NCI-H82 treated with DMSO at 0.1 percent for 48 hours (cell line): ENCODE measurements around the gene SFMBT2.

ENCODE experiments used
- DNase-seq: peaks from one replicate; lab custom pipeline; 2025; ENCODE audit not compliant: unreplicated experiment; lab: John Stamatoyannopoulos, UW

The SFMBT2 gene

DNA sequence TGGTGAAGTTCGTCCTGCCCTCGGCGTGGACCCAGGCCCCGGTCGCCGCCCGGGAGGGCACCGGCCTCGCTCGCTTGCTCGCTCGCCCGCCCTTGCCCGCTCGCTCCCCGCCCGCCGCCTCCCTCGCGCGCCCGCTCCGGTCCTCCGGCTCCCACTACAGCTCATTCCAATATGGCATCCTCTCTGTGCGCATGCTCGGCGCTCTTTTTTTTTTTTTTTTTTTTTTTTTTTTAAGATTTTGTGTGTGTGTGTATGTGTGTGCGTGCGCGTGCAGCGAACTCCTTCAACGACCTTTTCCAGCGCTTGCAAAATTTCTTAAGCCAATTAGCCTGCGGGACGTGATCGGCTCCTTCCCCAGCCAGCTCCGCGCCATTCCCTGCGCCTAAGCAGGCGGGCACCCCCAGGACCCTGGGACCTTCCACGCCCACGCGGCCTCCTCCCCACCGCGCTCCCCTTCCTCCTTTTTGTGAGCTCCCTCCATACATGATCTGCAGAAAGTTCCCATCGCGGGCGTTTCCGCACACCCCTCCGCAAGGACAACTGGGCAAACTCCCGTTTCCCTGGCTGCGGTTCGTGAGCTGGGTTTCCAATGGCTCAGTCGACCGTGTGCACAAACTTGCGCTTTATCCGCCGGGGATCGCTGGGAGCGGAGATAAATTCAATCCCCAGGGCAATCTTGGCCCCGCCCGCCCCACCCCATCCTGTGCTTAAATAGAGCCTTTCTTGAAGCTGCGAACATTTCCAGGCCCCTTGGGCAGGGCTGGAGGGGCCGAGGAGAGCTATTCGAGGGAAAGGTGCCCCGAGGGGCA lies at the start of gene SFMBT2:
Gene SFMBT2, minus strand, starts transcription at position 173 of the 809 bp plus-strand sequence. CDS start 29,136 bp downstream, outside the sequence.
- DNase-seq = no peak

DNA sequence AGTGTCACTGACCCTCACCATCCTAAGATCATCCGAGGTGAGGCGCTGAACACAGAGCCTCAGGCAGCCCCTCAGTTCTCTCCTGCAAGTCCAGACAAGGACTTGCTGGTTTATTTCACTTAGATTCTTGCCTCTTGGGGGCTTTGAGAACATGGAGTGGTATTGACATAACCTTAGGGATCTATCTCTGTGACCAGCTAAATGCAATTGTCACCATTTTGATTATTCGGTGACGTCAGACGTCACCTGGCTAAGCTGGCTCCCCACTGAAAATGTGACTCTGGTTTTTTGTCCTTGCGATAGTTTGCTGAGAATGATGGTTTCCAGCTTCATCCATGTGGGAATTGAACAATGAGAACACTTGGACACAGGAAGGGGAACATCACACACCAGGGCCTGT lies 49.2 kb upstream of the SFMBT2 start:
- no peak for DNase-seq

DNA sequence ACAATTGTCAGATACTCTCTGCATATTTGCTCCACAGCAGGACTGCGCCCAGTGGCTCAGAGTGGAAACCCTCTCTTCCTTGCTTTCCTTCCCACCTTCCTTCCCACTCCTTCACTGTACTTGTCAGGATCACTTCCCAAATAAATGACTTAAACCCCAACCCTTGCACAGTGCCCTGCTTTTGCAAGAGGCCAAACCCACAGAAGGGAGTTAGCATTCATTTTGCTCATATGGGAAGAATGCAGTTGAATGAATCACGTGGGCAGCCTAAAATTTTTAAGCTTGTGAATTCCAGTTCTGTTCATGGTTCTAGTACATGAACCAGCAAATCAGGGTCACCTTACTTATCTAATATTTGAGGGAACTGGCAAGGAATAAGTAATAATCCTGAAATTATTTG lies 47.7 kb upstream of the SFMBT2 start:
- no peak for DNase-seq

DNA sequence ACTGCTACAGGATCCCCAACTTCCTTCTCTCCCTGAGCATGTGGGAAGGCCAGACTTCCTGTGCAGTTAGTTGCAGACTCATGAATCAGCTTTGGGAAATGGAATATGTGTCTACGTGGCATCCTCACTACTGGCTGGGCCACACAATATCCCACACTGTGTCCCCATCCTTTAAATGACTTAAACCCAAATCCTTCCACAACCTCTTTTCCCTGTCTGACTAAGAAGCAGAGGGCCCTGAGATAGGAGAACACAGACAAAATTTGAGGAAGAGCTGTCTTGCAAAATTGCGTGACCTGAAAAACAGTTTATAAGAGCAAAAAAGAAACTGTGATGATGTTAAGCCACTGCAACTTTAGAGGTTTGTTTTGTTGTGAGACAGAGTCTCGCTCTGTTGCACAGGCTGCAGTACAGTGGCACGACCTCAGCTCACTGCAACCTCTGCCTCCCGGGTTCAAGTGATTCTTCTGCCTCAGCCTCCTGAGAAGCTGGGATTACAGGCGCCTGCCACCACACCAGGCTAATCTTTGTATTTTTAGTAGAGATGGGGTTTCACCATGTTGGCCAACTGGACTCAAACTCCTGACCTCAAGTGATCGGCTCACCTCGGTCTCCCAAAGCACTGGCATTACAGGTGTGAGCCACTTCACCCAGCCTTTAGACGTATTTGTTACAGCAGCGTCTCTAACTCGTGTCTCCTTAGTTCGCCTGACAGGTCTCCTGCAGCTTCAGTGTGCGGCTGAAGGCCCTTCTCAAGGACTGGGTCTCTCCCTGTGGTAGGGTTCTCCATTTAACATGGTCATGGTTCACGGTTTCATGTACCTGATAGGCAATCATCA lies 46.9 kb upstream of the SFMBT2 start:
- DNase-seq = no peak

- no peak for DNase-seq
These were observed 38.3 kb upstream of the SFMBT2 start for GRCh38 chr10:7449063-7449695.

GRCh38 chr10:7445474-7446185 lies 34.8 kb upstream of the SFMBT2 start:
- DNase-seq = no peak

DNA sequence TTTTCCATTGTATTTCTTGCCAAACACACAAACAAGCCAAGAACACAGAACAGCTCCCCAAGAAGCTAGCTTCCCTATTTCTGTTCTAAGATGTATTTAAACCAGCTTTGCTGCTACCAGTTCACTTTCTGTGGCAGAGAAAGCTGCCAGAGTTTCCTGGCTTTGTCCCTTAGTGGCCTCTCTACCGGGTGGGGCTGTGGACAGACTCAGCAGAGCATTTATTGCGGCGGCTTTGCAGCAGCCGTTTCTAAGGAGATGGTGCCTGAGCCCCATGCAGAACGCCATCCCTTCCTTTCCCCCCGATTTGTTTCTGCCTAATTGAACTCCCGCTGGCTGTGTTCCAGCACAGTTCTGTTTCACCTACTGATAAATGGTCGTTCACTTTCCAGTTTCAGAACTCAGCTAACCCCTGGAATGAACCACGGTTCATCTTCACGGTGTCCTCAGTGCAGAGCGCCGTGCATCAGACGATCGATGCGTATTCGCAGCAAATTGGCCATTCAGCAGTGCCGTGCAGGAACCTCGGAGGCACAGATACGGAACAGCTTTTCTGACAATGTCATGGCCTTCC lies 33.8 kb upstream of the SFMBT2 start:
- no peak for DNase-seq

DNA sequence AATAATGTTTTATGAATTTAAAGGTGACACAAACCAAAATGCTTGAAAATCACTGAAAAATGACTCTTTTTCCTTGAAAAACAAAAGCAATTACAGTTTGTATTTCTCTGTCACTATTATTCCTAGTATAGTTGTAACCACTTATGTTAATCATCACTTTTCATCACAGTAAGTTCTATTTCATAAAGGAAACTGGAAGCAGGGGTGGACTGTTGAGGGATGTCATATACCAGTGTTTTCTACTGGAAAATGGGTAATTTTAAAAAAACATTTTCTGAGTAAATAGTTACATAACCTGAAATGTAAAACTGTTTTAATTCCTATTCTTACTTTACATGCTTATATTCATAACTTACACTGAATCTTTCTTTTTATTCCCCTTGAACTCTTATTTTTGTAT lies 32.2 kb upstream of the SFMBT2 start:
- DNase-seq = no peak

DNA sequence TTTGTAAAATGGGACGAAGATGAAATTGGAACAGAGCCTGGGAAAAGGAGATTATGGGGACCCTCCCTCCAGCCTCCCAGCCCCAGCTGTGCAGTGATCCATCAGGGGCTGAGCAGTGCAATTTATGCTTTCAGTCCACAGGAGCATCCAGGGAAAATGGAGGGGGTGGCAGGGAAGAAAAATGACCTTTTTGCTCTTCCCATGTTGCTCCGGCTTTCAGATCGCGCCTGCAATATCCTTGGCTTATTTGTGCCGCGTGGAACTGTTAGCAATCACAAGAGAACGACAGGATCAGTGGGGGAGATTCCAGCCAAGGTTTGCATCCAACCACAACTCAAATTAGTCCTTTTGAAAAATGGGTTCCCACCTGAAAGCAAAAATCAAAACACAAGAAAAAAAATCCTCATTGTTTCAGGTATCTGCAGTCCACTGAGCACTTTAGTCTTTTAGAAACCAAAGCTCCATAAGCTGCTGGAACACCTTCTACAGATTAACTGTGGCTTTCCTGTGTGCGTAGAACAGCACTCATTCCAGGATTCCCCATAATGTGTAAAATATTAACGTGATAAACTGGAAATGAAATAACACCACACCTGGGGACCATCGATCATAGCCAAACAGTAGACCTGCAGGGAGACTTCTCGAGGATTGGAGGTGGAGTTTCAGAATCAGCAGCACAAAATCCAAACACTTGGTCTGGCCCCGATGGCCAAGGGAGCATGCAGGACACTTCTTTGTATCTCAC lies 30.7 kb upstream of the SFMBT2 start:
- no peak for DNase-seq

DNA sequence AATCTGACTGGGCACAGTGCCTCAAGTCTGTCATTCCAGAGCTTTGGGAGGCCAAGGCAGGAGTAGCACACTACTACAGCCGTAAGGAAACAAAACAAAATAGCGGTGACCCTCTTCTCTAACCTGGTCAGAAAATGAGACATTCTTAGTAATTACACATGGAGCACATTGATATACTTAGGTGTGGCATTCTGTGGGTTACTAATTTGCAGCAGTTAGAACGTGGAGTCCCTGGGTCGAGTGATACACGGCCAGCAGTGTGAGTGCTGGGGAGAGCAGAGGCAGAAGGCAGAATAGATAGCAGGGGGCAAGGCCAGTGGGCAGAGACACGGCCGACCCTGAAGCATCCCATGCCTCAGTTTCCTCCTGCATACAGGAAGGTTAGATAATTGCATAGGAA lies 28.9 kb upstream of the SFMBT2 start:
- DNase-seq = no peak

GRCh38 chr10:7438196-7438986 lies 27.6 kb upstream of the SFMBT2 start:
- no peak for DNase-seq

DNA sequence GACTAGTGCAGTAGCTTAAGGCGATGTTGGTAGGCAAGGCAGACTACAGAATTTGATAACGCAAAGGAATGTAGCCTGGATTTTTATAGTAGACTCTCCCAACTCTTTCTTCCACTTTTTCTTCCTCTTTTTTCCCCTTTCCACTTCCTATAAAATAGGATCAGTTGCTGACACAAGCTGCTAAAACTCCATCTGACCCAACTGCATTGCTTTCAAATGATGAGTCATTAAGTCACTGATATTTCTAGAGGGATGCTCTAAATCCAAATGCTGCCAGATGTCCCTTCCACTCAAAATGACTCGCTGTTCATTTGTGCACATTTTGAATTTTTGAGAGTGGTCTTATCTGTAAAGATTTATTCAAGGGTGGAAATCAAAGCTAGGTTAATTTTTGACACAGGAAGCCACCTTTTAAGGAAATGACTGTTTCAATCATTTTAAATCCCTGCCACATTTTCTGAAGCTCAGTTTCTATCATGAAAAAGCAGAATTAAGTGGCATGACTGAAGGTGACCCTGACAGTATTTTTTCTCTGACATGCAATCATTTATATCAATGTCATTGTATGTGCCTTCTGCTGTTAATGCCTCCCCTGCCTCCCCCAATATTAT lies 25.8 kb upstream of the SFMBT2 start:
- no peak for DNase-seq

- no peak for DNase-seq
These were observed 24.8 kb upstream of the SFMBT2 start for GRCh38 chr10:7435674-7436073.

DNA sequence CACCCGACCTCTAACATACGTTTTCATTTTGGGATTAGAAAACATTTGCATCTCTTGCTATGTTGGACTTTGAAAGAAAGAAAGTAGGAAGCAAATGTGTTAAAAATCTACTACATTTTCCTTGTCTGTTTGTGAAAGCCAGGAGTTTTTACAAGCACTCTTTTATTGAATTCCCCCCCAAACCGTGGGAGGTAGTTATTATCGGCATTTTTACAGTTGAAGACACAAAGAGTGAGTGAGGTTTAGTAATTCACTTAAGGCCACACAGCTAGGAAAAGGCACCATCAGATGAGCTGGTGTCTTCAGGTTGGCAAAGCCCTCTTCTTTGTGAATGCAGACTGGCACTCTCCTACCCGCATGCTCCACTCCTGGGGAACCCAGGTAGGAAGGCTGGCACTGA lies 23.5 kb upstream of the SFMBT2 start:
- DNase-seq = no peak

- DNase-seq = no peak
These were observed 23.0 kb upstream of the SFMBT2 start for GRCh38 chr10:7433861-7434260.

DNA sequence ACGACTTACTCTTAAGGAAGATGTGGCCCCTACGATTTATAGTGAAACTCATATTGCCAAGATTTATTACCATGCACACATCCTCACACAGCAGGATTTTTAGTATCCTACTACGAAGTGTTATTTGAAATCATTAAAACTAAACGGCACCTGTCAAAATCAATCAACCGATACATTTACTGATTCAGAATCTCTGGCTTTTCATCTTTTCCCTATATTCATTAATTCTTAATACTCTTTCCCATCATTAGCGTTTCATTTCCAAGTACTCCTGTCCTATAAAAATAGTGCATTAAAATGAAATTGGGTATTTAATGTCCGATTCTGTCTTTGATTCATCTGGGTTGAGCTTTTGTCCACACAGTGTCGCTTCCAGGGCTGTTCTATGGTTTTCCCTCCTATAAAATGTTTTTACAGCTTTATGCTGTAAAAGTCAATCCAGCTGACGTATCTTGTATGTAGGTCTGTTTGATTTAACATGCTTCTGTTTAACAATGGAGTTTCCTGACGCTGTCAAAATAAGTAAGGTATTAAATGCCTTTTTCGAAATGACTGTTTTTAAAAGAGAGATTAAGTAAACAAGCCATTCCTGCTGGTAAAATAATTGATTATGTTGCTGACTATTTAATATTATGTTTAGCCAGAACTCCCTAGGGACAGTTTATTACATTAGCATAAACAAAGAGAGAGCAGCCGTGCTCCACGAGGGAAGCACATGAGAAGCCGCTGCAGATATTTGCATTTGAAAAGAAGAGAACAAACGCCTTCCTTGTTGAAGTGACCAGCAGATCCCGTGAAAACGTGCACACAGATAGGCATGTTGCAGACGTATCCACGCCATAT lies 22.3 kb upstream of the SFMBT2 start:
- DNase-seq = no peak

DNA sequence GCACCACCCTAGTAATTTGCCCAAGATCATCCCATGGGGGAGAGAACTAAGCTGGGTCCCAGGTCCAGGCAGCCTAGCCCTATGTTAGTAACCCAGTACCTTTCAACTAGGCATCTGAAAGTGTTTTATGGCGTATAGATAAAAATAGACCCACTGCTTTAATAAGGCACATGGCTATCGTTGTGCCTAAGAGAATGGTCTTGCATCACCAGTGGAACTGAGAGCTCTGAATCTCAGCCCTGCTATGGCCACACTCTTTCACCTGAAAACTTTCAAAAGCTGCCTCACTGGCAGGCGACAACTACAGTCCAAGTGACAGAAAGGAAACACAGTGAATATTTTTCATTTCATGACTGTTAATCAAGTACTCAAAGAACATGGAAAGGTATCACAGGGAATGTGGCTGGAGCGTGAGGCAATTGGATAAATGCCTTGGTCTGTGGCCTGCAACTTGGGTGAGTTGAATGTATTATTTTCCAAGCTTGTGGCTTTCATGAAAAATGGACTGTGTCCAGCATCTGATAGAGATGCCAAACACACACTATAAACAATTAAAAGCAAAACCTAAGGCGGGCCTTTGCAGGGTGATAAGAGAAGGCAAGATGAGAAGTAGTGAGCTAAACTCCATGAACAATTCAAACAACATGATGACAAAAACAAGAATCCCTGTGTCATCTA lies 18.0 kb upstream of the SFMBT2 start:
- DNase-seq = no peak
